Measurements from ENCODE around the gene NAA60. TPM values are rescaled to one million over a fixed set of nuclear protein-coding genes. Genes with fewer than 3 reads are reported as not detected.
"Not testable (repeated sequence)": the region's sequence is repeated elsewhere in the genome, so short reads cannot be mapped to it uniquely, and the experiment has no call there.

Gene NAA60
- polyA plus RNA-seq, 3 donors, result 25.0 to 32.4 (median 25.9) TPM

GRCh38 chr16:3459401-3460090 lies 16.1 kb downstream of the NAA60 start:
- 41 to 72% (median 67%) methylated on average over 9 of the region's 9 CpGs for WGBS, 3 donors
- no peak overlapping the region for H3K27ac ChIP-seq (ENCODE audit: low read depth, low read length)

- no peak overlapping the region for H3K27ac ChIP-seq (ENCODE audit: low read depth, low read length)
- 59 to 86% (median 85%) methylated on average over 7 of the region's 7 CpGs for WGBS, 3 donors
These were observed 16.6 kb downstream of the NAA60 start for GRCh38 chr16:3460121-3460520.

- H3K27ac ChIP-seq (ENCODE audit: low read depth, low read length), result no peak overlapping the region
- WGBS, 3 donors, result 62 to 84% (median 79%) methylated on average over 8 of the region's 8 CpGs
These were observed 17.1 kb downstream of the NAA60 start for GRCh38 chr16:3460585-3460984.

DNA sequence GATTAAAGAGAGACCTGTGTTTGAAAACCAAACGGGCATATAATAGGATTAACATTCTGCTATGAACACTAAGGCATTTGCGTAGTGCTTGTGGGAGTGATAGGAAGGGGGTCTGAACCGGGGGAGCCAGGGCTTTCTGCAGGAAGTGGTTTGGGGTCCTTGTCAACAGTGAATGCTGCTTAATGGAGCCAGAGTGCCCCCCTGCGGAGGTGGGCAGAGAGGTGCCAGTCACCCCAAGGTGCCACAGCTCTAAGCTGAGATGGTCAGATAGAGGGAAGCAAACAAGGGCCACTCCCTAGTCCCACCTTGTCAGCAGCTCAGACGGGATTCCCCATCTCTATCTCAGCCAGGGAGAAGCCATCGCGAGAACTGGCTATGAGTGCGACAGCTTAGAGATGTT lies 17.7 kb downstream of the NAA60 start:
- WGBS, 3 donors, result 50 to 59% (median 55%) methylated on average over 8 of the region's 8 CpGs
- H3K27ac ChIP-seq (ENCODE audit: low read depth, low read length), result no peak overlapping the region

- H3K27ac ChIP-seq (ENCODE audit: low read depth, low read length), result no peak overlapping the region
- 90 to 96% (median 94%) methylated on average over 12 of the region's 12 CpGs for WGBS, 3 donors
These were observed 21.8 kb downstream of the NAA60 start for GRCh38 chr16:3465301-3465700.

- WGBS, 3 donors, result 70 to 89% (median 88%) methylated on average over 21 of the region's 21 CpGs
- no peak overlapping the region for H3K27ac ChIP-seq (ENCODE audit: low read depth, low read length)
These were observed 22.6 kb downstream of the NAA60 start for GRCh38 chr16:3465911-3466584.

GRCh38 chr16:3467182-3467581 lies 23.7 kb downstream of the NAA60 start:
- no peak overlapping the region for H3K27ac ChIP-seq (ENCODE audit: low read depth, low read length)
- WGBS, 3 donors, result 96 to 98% (median 96%) methylated on average over 8 of the region's 8 CpGs

- 78 to 85% (median 84%) methylated on average over 4 of the region's 4 CpGs for WGBS, 3 donors
- no peak overlapping the region for H3K27ac ChIP-seq (ENCODE audit: low read depth, low read length)
These were observed 24.4 kb downstream of the NAA60 start for GRCh38 chr16:3467921-3468320.

DNA sequence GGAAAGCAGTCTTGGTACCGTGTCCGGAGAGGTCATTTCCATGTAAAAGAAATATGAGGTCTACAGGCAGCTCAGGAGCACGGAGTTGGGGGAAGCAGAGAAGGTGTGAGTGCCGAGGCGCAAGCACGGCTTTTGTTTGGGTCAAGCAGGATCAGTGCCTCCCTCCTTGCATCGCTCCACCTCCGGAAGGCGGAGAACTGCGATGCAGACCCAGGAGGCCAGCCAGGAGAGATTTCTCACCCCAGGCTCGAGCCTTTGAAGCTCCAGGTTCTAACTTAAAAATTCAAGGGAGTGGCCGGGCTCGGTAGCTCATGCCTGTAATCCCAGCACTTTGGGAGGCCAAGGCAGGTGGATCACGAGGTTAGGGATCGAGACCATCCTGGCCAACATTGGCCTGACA lies 25.0 kb downstream of the NAA60 start:
- H3K27ac ChIP-seq (ENCODE audit: low read depth, low read length), result no peak overlapping the region
- 60 to 75% (median 64%) methylated on average over 15 of the region's 15 CpGs for WGBS, 3 donors

- H3K27ac ChIP-seq (ENCODE audit: low read depth, low read length), result no peak overlapping the region
- WGBS, 3 donors, result 90 to 95% (median 94%) methylated on average over 7 of the region's 7 CpGs
These were observed 26.3 kb downstream of the NAA60 start for GRCh38 chr16:3469736-3470135.

- H3K27ac ChIP-seq (ENCODE audit: low read depth, low read length), result no peak overlapping the region
- 80 to 93% (median 90%) methylated on average over 9 of the region's 9 CpGs for WGBS, 3 donors
These were observed 27.2 kb downstream of the NAA60 start for GRCh38 chr16:3470723-3471122.

DNA sequence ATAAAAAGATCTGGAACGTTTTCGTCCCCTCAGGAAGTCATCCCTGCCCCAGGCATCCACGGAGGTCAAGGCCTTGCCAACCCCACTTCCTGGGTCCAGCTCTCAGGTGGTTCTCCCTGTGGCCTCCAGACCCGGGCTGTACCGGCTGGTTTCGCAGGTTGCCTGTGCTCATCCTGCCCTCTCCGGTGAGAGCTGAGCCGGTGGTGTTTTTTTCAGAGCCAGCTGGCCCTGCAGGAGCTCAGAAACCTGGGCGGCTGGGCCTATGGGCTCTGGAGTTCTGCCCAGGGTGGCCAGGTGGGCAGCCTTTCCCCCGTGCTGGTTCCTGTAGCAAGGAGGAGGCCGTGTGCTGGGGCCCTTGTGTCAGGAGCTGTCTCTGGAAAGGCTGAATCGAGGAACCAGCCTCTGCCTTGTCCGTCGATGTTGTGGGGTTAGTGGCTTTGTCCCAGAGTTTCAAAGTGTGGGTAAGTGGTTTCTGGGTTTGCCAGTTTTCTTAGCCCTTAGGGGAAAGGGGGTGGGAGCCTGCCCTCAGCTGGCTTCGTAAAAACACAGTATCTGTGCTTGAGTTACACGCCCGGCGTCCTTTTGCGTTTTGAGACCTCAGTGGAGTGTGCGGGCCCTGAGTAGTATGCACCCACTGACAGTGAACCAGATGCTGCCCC lies 28.2 kb downstream of the NAA60 start:
- 84 to 93% (median 90%) methylated on average over 20 of the region's 20 CpGs for WGBS, 3 donors
- no peak overlapping the region for H3K27ac ChIP-seq (ENCODE audit: low read depth, low read length)

DNA sequence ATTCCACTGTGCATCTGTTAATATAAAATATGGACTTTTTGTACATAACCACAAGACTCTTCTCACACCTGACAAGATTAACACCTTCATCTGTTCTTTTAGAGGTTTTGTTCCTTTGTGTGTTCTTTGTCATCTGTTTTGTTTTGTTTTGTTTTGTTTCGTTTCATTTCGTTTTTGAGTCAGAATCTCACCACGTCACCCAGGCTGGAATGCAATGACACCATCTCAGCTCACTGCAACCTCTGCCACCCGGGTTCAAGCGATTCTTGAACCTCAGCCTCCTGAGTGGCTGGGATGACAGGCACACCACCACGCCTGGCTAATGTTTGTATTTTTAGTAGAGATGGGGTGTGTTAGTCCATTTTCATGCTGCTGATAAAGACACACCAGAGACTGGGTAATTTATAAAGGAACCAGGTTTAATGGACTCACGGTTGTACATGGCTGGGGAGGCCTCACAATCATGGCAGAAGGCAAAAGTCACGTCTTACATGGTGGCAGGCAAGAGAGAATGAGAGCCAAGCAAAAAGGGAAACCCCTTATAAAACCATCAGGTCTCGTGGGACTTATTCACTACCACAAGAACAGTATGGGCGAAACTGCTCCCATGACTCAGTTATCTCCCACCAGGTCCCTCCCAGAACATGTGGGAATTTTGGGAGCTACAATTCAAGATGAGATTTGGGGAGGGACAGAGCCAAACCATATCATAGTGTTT lies 29.6 kb downstream of the NAA60 start:
- 86 to 94% (median 91%) methylated on average over 10 of the region's 10 CpGs for WGBS, 3 donors
- H3K27ac ChIP-seq (ENCODE audit: low read depth, low read length), result no peak overlapping the region

DNA sequence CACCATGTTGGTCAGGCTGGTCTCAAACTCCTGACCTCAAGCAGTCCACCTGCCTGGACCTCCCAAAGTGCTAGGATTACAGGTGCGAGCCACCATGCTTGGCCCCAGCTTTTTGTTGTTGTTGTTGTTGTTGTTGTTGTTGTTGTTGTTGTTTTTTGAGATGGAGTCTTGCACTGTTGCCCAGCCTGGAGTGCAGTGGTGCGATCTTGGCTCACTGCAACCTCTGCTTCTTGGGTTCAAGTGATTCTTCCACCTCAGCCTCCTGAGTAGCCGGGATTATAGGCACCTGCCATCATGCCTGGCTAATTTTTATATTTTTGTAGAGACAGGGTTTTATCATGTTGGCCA lies 30.1 kb downstream of the NAA60 start:
- not testable (repeated sequence) for H3K27ac ChIP-seq (ENCODE audit: low read depth, low read length)
- 79 to 99% (median 80%) methylated on average over 3 of the region's 3 CpGs for WGBS, 3 donors

- 68 to 78% (median 75%) methylated on average over 16 of the region's 16 CpGs for WGBS, 3 donors
- H3K27ac ChIP-seq (ENCODE audit: low read depth, low read length), result no peak overlapping the region
These were observed 30.8 kb downstream of the NAA60 start for GRCh38 chr16:3474136-3474779.

DNA sequence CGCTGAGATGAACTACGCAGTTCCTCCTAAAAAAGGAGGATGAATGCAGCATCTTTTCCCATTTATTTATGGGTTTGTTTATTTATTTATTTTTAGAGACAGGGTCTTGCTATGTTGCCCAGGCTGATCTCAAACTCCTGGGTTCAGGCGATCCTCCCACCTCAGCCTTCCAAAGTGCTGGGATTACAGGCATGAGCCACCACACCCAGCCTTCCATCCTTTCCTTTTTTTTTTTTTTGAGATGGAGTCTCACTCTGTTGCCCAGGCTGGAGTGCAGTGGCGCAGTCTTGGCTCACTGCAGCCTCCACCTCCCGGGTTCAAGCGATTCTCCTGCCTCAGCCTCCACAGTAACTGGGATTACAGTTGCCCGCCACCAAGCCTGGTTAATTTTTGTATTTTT lies 31.4 kb downstream of the NAA60 start:
- WGBS, 3 donors, result 95 to 97% (median 96%) methylated on average over 7 of the region's 7 CpGs
- not testable (repeated sequence) for H3K27ac ChIP-seq (ENCODE audit: low read depth, low read length)

- 91 to 93% (median 93%) methylated on average over 28 to 29 of the region's 29 CpGs for WGBS, 3 donors
- no peak overlapping the region for H3K27ac ChIP-seq (ENCODE audit: low read depth, low read length)
These were observed 32.3 kb downstream of the NAA60 start for GRCh38 chr16:3475604-3476375.

- no peak overlapping the region for H3K27ac ChIP-seq (ENCODE audit: low read depth, low read length)
- 86 to 97% (median 90%) methylated on average over 3 of the region's 3 CpGs for WGBS, 3 donors
These were observed 32.9 kb downstream of the NAA60 start for GRCh38 chr16:3476409-3476808.
